Fibroblast of lung (primary cell): ENCODE measurements around the gene MKLN1. TPM values are rescaled to one million over a fixed set of nuclear protein-coding genes. Genes with fewer than 3 reads are reported as not detected.

Source experiments
- DNase-seq, 2 donors: peaks; one replicate each; pipeline versions ENCODE4 v3.0.0 to v3.0.0-alpha.2; 2010; ENCODE audit warnings: low read depth in 2 of 2
- H2AFZ ChIP-seq: 2 replicates; pipeline ENCODE4 v1.5.1; 2012; ENCODE audit warnings: low read length, control low read depth, inconsistent platforms
- H3K27ac ChIP-seq: 2 replicates; pipeline ENCODE4 v1.5.1; 2011; ENCODE audit warnings: low read length, control low read depth; ENCODE audit not compliant: insufficient read depth
- H3K27me3 ChIP-seq: 2 replicates; pipeline ENCODE4 v1.5.1; 2011; ENCODE audit warnings: mild to moderate bottlenecking, low read length; ENCODE audit not compliant: control insufficient read depth, insufficient read depth
- H3K36me3 ChIP-seq: 2 replicates; pipeline ENCODE4 v1.5.1; 2011; ENCODE audit warnings: low read length; ENCODE audit not compliant: control insufficient read depth, insufficient read depth
- H3K4me1 ChIP-seq: 2 replicates; pipeline ENCODE4 v1.5.1; 2011; ENCODE audit warnings: low read length; ENCODE audit not compliant: control insufficient read depth, insufficient read depth; ENCODE audit errors: extremely low read depth
- H3K4me2 ChIP-seq: 2 replicates; pipeline ENCODE4 v1.5.1; 2011; ENCODE audit warnings: low read length, control low read depth; ENCODE audit not compliant: insufficient read depth; ENCODE audit errors: extremely low read depth
- H3K4me3 ChIP-seq, 4 experiments: fragments of 200-600 bp in 1 of 4; sonication (generic) in 1 of 4; replicated peaks in 1 of 4; 2 replicates each; pipeline ENCODE4 v1.5.1; 2011 to 2016; ENCODE audit warnings: low read length in 4 of 4, low read depth in 3 of 4, mild to moderate bottlenecking in 3 of 4, control low read depth in 2 of 4, inconsistent platforms in 1 of 4, mixed read lengths in 1 of 4; ENCODE audit not compliant: insufficient read depth in 1 of 4; ENCODE audit errors: control extremely low read depth in 1 of 4
- H3K79me2 ChIP-seq: 2 replicates; pipeline ENCODE4 v1.5.1; 2012; ENCODE audit warnings: mild to moderate bottlenecking, low read length, inconsistent platforms; ENCODE audit not compliant: control insufficient read depth, insufficient read depth
- H3K9ac ChIP-seq: 2 replicates; pipeline ENCODE4 v1.5.1; 2011; ENCODE audit warnings: mild to moderate bottlenecking, low read length, control low read depth; ENCODE audit not compliant: insufficient read depth
- H3K9me3 ChIP-seq: 2 replicates; pipeline ENCODE4 v1.5.1; 2012; ENCODE audit warnings: low read depth, low read length; ENCODE audit not compliant: control insufficient read depth, insufficient read depth
- H4K20me1 ChIP-seq: 2 replicates; pipeline ENCODE4 v1.5.1; 2011; ENCODE audit warnings: low read length; ENCODE audit not compliant: control insufficient read depth, insufficient read depth; ENCODE audit errors: extremely low read depth
- CTCF ChIP-seq, 2 donors: IDR thresholded peaks in 1 of 2; conservative IDR thresholded peaks in 1 of 2; 1 replicate in 1 of 2; 2 replicates in 1 of 2; pipeline ENCODE4 v1.5.1; 2011 to 2012; ENCODE audit warnings: low read length in 2 of 2, control low read depth in 1 of 2, inconsistent platforms in 1 of 2, low read depth in 1 of 2, mild to moderate bottlenecking in 1 of 2
- EZH2 ChIP-seq: IDR thresholded peaks from 2 replicates; pipeline ENCODE4 v1.5.1; 2012; ENCODE audit warnings: low read length, control low read depth, mild to moderate bottlenecking; ENCODE audit errors: missing control alignments
- polyA plus RNA-seq, 2 donors: library from polyadenylated mRNA; depleted of rRNA in 1 of 2; stranded (reverse) in 1 of 2; unstranded in 1 of 2; fragments of >200 nt; gene quantifications; 2 replicates each; pipeline ENCODE4 v1.2.1, GENCODE V29; 2011 to 2012; ENCODE audit warnings: missing spikeins in 1 of 2
- total RNA-seq: library from RNA; depleted of rRNA; stranded (reverse); fragments of >200 nt; gene quantifications from 2 replicates; pipeline ENCODE4 v1.2.1, GENCODE V29; 2014

The MKLN1 gene
- total and polyA plus RNA-seq, 2 donors (not counting 1 experiment from before 2014, with no cell fraction given): 33.9 to 46.4 TPM

GRCh38 chr7:131544449-131545301 lies 217.0 kb downstream of the MKLN1 start:
- no peaks in the 10 kb centered on the region for H3K27me3 ChIP-seq
- H3K27ac ChIP-seq: no peak overlapping the region
- no peak overlapping the region for H3K4me3 ChIP-seq
- TF ChIP-seq CTCF (conservative IDR thresholded peaks at IDR 0.05 in 1 of 2, IDR thresholded peaks at IDR 0.05 in 1 of 2; ENCODE audit: low read depth in 1 of 2, low read length in 2 of 2) (peak in 1 of 2 donors; percentile 12), EZH2 (no peak)
- no peak overlapping the region for H3K9ac ChIP-seq
- H3K4me2 ChIP-seq: no peak overlapping the region
- no peaks in the 10 kb centered on the region for H4K20me1 ChIP-seq
- no peak overlapping the region for H2AFZ ChIP-seq
- H3K79me2 ChIP-seq: no peaks in the 10 kb centered on the region
- H3K9me3 ChIP-seq: no peaks in the 10 kb centered on the region
- H3K36me3 ChIP-seq: no peaks in the 10 kb centered on the region
- no peaks in the 10 kb centered on the region for H3K4me1 ChIP-seq
- peak in 1 of 2 donors; percentile 14 for DNase-seq

- Histone ChIP-seq H3K36me3 (no peaks in the 10 kb centered on the region), H3K4me1 (no peaks in the 10 kb centered on the region), H3K27ac (no peak overlapping the region), H3K9ac (no peak overlapping the region), H3K9me3 (no peaks in the 10 kb centered on the region), H3K4me3 (no peak overlapping the region), H3K4me2 (no peak overlapping the region), H3K27me3 (no peaks in the 10 kb centered on the region), H2AFZ (no peak overlapping the region), H4K20me1 (no peaks in the 10 kb centered on the region), H3K79me2 (no peaks in the 10 kb centered on the region)
- no peak for TF ChIP-seq EZH2
- TF ChIP-seq CTCF (conservative IDR thresholded peaks at IDR 0.05 in 1 of 2, IDR thresholded peaks at IDR 0.05 in 1 of 2; ENCODE audit: low read depth in 1 of 2, low read length in 2 of 2): no peak
- no peak for DNase-seq
Measured at GRCh38 chr7:131546126-131546525, 218.4 kb downstream of the MKLN1 start.

Other genes starting within 250 kb of the MKLN1 start
- gene PODXL, start 228.8 kb downstream of the MKLN1 start, total RNA-seq: 0.17 and 0.26 TPM in 2 replicates
- gene PODXL, start 228.8 kb downstream of the MKLN1 start, polyA plus RNA-seq: 0.27 and 0.86 TPM in 2 replicates